GM19240 (cell line): ENCODE results near the gene CPVL.
"Not testable (repeated sequence)": the region's sequence is repeated elsewhere in the genome, so short reads cannot be mapped to it uniquely, and the experiment has no call there.

Experiments used
- DNase-seq: peaks from one replicate; pipeline ENCODE4 v3.0.0; 2011; ENCODE audit warnings: low spot score; ENCODE audit not compliant: insufficient read length

The CPVL gene

GRCh38 chr7:29120955-29121354 lies 25.4 kb downstream of the CPVL start:
- no peak for DNase-seq

GRCh38 chr7:29119538-29119937 lies 26.8 kb downstream of the CPVL start:
- DNase-seq: no peak

- DNase-seq: no peak
Observed at GRCh38 chr7:29116361-29117200, 29.8 kb downstream of the CPVL start.

GRCh38 chr7:29115753-29116152 lies 30.6 kb downstream of the CPVL start:
- no peak for DNase-seq

- DNase-seq: no peak
Observed at GRCh38 chr7:29115130-29115687, 31.1 kb downstream of the CPVL start.

GRCh38 chr7:29114266-29114665 lies 32.1 kb downstream of the CPVL start:
- DNase-seq: not testable (repeated sequence)

- DNase-seq: no peak
Observed at GRCh38 chr7:29113384-29114102, 32.8 kb downstream of the CPVL start.

GRCh38 chr7:29112721-29113120 lies 33.6 kb downstream of the CPVL start:
- no peak for DNase-seq

- DNase-seq: no peak
Observed at GRCh38 chr7:29109899-29110298, 36.4 kb downstream of the CPVL start.

GRCh38 chr7:29109358-29109757 lies 37.0 kb downstream of the CPVL start:
- no peak for DNase-seq

GRCh38 chr7:29107056-29107455 lies 39.3 kb downstream of the CPVL start:
- DNase-seq: no peak

GRCh38 chr7:29106669-29106988 lies 39.7 kb downstream of the CPVL start:
- no peak for DNase-seq

- no peak for DNase-seq
Observed at GRCh38 chr7:29105752-29106668, 40.3 kb downstream of the CPVL start.

- no peak for DNase-seq
Observed at GRCh38 chr7:29105191-29105590, 41.1 kb downstream of the CPVL start.

- no peak for DNase-seq
Observed at GRCh38 chr7:29102558-29103151, 43.7 kb downstream of the CPVL start.

- no peak for DNase-seq
Observed at GRCh38 chr7:29100924-29101323, 45.4 kb downstream of the CPVL start.

- no peak for DNase-seq
Observed at GRCh38 chr7:29099896-29100847, 46.2 kb downstream of the CPVL start.

GRCh38 chr7:29096446-29096730 lies 49.9 kb downstream of the CPVL start:
- DNase-seq: no peak

- DNase-seq: no peak
Observed at GRCh38 chr7:29095631-29096445, 50.5 kb downstream of the CPVL start.
